Measurements from ENCODE around the gene CUL4B. TPM values are rescaled to one million over a fixed set of nuclear protein-coding genes. Genes with fewer than 3 reads are reported as not detected.

CUL4B gene
- total and polyA plus RNA-seq, 10 of the 15 experiments (the other 5 are each of a cell fraction or from before 2014, with no cell fraction given), result 11.0 to 37.3 (median 24.4) TPM

GRCh38 chrX:120514236-120514635, 46.5 kb downstream of the CUL4B start:
- 0 out of 3 replicates have a peak, but pooled peaks have one; percentile 54 for ATAC-seq
- no peaks in the 10 kb centered on the region for H3K9me3 ChIP-seq (replicated peaks; ENCODE audit: control insufficient read depth, insufficient read depth, low read length)
- H2AFZ ChIP-seq (ENCODE audit: control insufficient read depth, low read depth, low read length), result no peak overlapping the region
- intact Hi-C loops (cut with micrococcal nuclease; ENCODE audit: unreplicated experiment), result no loop called here
- no peaks in the 10 kb centered on the region for H3K79me2 ChIP-seq (ENCODE audit: control insufficient read depth, insufficient read depth, low read length)
- H3K36me3 ChIP-seq (ENCODE audit: control insufficient read depth in 2 of 2, insufficient read depth in 2 of 2, low read length in 1 of 2), result no peaks in the 10 kb centered on the region
- DNase-seq (ENCODE audit: low read depth, low spot score), result no peak
- ChIA-PET SMC1A (ENCODE audit: uncharacterized antibody, unreplicated experiment) (interaction anchor here (0.7 to 1.2 kb wide), 4 partner anchors 149 to 253 kb away, joined by 3 to 10 read pairs (median 3); no protein-coding TSS in a partner anchor), CTCF (interaction anchor here (0.8 to 1.9 kb wide), 7 partner anchors 21 to 795 kb away, joined by 3 to 17 read pairs (median 4); partner anchors contain the start of gene MCTS1), POLR2A (no interaction called here), RAD21 (ENCODE audit: unreplicated experiment) (interaction anchor here (1.0 to 1.3 kb wide), 2 partner anchors 150 to 235 kb away, joined by 4 to 7 read pairs; no protein-coding TSS in a partner anchor)
- no peak overlapping the region for H3K4me2 ChIP-seq (ENCODE audit: control insufficient read depth, insufficient read depth)
- no peaks in the 10 kb centered on the region for H3K27me3 ChIP-seq (replicated peaks in 1 of 2; ENCODE audit: control insufficient read depth in 2 of 2, insufficient read depth in 2 of 2, low read length in 1 of 2)
- no TSS peak for BruUV-seq (replicated peaks)
- no peak overlapping the region for H3K4me3 ChIP-seq
- TF ChIP-seq, protein P1, sequence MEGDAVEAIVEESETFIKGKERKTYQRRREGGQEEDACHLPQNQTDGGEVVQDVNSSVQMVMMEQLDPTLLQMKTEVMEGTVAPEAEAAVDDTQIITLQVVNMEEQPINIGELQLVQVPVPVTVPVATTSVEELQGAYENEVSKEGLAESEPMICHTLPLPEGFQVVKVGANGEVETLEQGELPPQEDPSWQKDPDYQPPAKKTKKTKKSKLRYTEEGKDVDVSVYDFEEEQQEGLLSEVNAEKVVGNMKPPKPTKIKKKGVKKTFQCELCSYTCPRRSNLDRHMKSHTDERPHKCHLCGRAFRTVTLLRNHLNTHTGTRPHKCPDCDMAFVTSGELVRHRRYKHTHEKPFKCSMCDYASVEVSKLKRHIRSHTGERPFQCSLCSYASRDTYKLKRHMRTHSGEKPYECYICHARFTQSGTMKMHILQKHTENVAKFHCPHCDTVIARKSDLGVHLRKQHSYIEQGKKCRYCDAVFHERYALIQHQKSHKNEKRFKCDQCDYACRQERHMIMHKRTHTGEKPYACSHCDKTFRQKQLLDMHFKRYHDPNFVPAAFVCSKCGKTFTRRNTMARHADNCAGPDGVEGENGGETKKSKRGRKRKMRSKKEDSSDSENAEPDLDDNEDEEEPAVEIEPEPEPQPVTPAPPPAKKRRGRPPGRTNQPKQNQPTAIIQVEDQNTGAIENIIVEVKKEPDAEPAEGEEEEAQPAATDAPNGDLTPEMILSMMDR (IDR thresholded peaks at IDR 0.05 in 2 of 3, conservative IDR thresholded peaks at IDR 0.05 in 1 of 3; ENCODE audit: control insufficient read depth in 2 of 3, extremely low read depth in 1 of 3, insufficient read depth in 1 of 3, low read depth in 3 of 3, low read length in 3 of 3), result peak in 2 of 3 experiments; percentile 13 to 34; a peak in 3 of 6 replicates
- TF ChIP-seq SRF (IDR thresholded peaks at IDR 0.05; ENCODE audit: low read depth in 2 of 2, low read length in 2 of 2) (no peak), ZNF24 (IDR thresholded peaks at IDR 0.05) (no peak), BMI1 (IDR thresholded peaks at IDR 0.05; ENCODE audit: borderline replicate concordance) (no peak), NR2C2 (IDR thresholded peaks at IDR 0.05; ENCODE audit: borderline replicate concordance, control insufficient read depth, insufficient read length, low read depth) (no peak), RAD21 (IDR thresholded peaks at IDR 0.05; ENCODE audit: insufficient read depth, low read depth, low read length) (peak; percentile 29; the same call in 1 of the 2 replicates), IKZF1 (conservative IDR thresholded peaks at IDR 0.05) (no peak), CHD4 (IDR thresholded peaks at IDR 0.05) (no peak), NR2F1 (conservative IDR thresholded peaks at IDR 0.05) (no peak)
- TF ChIP-seq, protein P2, sequence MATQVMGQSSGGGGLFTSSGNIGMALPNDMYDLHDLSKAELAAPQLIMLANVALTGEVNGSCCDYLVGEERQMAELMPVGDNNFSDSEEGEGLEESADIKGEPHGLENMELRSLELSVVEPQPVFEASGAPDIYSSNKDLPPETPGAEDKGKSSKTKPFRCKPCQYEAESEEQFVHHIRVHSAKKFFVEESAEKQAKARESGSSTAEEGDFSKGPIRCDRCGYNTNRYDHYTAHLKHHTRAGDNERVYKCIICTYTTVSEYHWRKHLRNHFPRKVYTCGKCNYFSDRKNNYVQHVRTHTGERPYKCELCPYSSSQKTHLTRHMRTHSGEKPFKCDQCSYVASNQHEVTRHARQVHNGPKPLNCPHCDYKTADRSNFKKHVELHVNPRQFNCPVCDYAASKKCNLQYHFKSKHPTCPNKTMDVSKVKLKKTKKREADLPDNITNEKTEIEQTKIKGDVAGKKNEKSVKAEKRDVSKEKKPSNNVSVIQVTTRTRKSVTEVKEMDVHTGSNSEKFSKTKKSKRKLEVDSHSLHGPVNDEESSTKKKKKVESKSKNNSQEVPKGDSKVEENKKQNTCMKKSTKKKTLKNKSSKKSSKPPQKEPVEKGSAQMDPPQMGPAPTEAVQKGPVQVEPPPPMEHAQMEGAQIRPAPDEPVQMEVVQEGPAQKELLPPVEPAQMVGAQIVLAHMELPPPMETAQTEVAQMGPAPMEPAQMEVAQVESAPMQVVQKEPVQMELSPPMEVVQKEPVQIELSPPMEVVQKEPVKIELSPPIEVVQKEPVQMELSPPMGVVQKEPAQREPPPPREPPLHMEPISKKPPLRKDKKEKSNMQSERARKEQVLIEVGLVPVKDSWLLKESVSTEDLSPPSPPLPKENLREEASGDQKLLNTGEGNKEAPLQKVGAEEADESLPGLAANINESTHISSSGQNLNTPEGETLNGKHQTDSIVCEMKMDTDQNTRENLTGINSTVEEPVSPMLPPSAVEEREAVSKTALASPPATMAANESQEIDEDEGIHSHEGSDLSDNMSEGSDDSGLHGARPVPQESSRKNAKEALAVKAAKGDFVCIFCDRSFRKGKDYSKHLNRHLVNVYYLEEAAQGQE (IDR thresholded peaks at IDR 0.05; ENCODE audit: low read depth, low read length), result no peak
- WGBS (ENCODE audit: insufficient coverage, insufficient replicate concordance, low lambda C conversion rate, missing lambda C conversion rate), result 44% methylated on average over 1 of the region's 1 CpG
- no peak overlapping the region for H3K9ac ChIP-seq (ENCODE audit: control insufficient read depth, insufficient read depth, low read length)
- no peaks in the 10 kb centered on the region for H3K4me1 ChIP-seq (ENCODE audit: control insufficient read depth, insufficient read depth, low read length)
- no peaks in the 10 kb centered on the region for H4K20me1 ChIP-seq (ENCODE audit: control insufficient read depth, insufficient read depth)
- H3K27ac ChIP-seq (ENCODE audit: control insufficient read depth, insufficient read depth), result no peak overlapping the region
- FAIRE-seq, result no peak
- in situ Hi-C loops (cut with MboI), result loop anchor here (25.0 kb wide), 2 partner anchors 248 to 1073 kb away; no protein-coding TSS in a partner anchor

All from GM12878 (cell line).